ENCODE results near the gene DSCAM.

- TF ChIP-seq MAX (IDR thresholded peaks at IDR 0.05; ENCODE audit: low read depth, low read length) (no peak), POLR2A (IDR thresholded peaks at IDR 0.05; ENCODE audit: low read depth, low read length) (no peak), ESRRA (IDR thresholded peaks at IDR 0.05; ENCODE audit: low read length) (no peak), MYC (IDR thresholded peaks at IDR 0.05; ENCODE audit: insufficient read depth, insufficient read length, insufficient replicate concordance, low read length, severe bottlenecking) (no peak), EGR1 (IDR thresholded peaks at IDR 0.05; ENCODE audit: borderline replicate concordance in 1 of 2, low read depth in 2 of 2, low read length in 2 of 2) (no peak), EZH2 (IDR thresholded peaks at IDR 0.05; ENCODE audit: borderline replicate concordance, control insufficient read depth, low read depth, low read length) (no peak), CHD4 (IDR thresholded peaks at IDR 0.05) (no peak), HDAC2 (IDR thresholded peaks at IDR 0.05) (no peak), SUZ12 (IDR thresholded peaks at IDR 0.05; ENCODE audit: unreplicated experiment) (no peak), SP1 (IDR thresholded peaks at IDR 0.05; ENCODE audit: low read depth, low read length) (no peak), SMC3 (IDR thresholded peaks at IDR 0.05; ENCODE audit: borderline replicate concordance, low read length) (no peak)
- TF ChIP-seq, protein P1, sequence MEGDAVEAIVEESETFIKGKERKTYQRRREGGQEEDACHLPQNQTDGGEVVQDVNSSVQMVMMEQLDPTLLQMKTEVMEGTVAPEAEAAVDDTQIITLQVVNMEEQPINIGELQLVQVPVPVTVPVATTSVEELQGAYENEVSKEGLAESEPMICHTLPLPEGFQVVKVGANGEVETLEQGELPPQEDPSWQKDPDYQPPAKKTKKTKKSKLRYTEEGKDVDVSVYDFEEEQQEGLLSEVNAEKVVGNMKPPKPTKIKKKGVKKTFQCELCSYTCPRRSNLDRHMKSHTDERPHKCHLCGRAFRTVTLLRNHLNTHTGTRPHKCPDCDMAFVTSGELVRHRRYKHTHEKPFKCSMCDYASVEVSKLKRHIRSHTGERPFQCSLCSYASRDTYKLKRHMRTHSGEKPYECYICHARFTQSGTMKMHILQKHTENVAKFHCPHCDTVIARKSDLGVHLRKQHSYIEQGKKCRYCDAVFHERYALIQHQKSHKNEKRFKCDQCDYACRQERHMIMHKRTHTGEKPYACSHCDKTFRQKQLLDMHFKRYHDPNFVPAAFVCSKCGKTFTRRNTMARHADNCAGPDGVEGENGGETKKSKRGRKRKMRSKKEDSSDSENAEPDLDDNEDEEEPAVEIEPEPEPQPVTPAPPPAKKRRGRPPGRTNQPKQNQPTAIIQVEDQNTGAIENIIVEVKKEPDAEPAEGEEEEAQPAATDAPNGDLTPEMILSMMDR (IDR thresholded peaks at IDR 0.05 in 2 of 3, conservative IDR thresholded peaks at IDR 0.05 in 1 of 3; ENCODE audit: control insufficient read depth in 2 of 3, extremely low read depth in 1 of 3, insufficient read depth in 1 of 3, low read depth in 3 of 3, low read length in 3 of 3): no peak
Observed at GRCh38 chr21:40783404-40783803, 63.6 kb downstream of the DSCAM start.

Measured in GM12878 (cell line).